Measurements from ENCODE around the gene MBOAT7.

DNA sequence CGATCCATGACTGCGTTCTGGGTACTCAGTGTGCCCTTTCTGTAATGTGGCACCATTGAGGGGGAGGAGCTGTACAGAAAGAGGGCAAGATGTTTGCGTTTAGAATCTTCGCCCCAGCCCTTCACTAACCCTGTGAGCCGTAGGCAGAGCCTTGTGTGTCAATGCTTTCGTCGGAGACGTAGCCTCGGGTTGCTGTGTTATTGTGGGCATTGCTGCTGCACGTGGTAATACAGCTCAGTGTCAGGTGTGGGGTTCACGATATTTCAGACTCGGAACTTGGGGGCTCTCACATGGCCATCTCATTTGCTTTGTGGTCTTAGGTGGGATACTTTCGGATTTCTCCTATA lies 17.4 kb upstream of the MBOAT7 start:
- TF ChIP-seq POLR2AphosphoS5 (IDR thresholded peaks at IDR 0.05) (no peak), POLR2A (IDR thresholded peaks at IDR 0.05) (no peak), EP300 (IDR thresholded peaks at IDR 0.05) (no peak)
- TF ChIP-seq, protein P1, sequence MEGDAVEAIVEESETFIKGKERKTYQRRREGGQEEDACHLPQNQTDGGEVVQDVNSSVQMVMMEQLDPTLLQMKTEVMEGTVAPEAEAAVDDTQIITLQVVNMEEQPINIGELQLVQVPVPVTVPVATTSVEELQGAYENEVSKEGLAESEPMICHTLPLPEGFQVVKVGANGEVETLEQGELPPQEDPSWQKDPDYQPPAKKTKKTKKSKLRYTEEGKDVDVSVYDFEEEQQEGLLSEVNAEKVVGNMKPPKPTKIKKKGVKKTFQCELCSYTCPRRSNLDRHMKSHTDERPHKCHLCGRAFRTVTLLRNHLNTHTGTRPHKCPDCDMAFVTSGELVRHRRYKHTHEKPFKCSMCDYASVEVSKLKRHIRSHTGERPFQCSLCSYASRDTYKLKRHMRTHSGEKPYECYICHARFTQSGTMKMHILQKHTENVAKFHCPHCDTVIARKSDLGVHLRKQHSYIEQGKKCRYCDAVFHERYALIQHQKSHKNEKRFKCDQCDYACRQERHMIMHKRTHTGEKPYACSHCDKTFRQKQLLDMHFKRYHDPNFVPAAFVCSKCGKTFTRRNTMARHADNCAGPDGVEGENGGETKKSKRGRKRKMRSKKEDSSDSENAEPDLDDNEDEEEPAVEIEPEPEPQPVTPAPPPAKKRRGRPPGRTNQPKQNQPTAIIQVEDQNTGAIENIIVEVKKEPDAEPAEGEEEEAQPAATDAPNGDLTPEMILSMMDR (IDR thresholded peaks at IDR 0.05), result no peak

All from stomach (tissue), 4 donors.